ENCODE data around the gene DPP8. TPM values are rescaled to one million over a fixed set of nuclear protein-coding genes. Genes with fewer than 3 reads are reported as not detected.

Gene DPP8
- total and polyA plus RNA-seq, 4 donors: 5.5 to 22.7 (median 17.5) TPM

GRCh38 chr15:65524226-65524625 lies 6.7 kb upstream of the DPP8 start:
- Histone ChIP-seq H3K4me3 (ENCODE audit: low read depth in 1 of 3, low read length in 3 of 3) (no peak overlapping the region), H3K36me3 (ENCODE audit: control insufficient read depth in 4 of 4, insufficient read depth in 3 of 4, low read depth in 1 of 4, low read length in 3 of 4) (no peaks in the 10 kb centered on the region), H3K27ac (ENCODE audit: low read depth in 1 of 2, low read length in 2 of 2) (no peak overlapping the region), H3K27me3 (ENCODE audit: control insufficient read depth in 4 of 4, insufficient read depth in 4 of 4, low read length in 3 of 4) (no peaks in the 10 kb centered on the region), H3K9ac (ENCODE audit: low read depth in 1 of 2, low read length in 2 of 2) (no peak overlapping the region), H3K9me3 (ENCODE audit: control insufficient read depth in 4 of 4, low read length in 3 of 4) (no peaks in the 10 kb centered on the region), H3K4me1 (ENCODE audit: control insufficient read depth in 4 of 4, insufficient read depth in 4 of 4, low read length in 3 of 4) (no peaks in the 10 kb centered on the region)
- 76% methylated on average over 5 of the region's 10 CpGs for WGBS
- TF ChIP-seq MAX (IDR thresholded peaks at IDR 0.05) (no peak), ATF3 (IDR thresholded peaks at IDR 0.05) (no peak), YY1 (IDR thresholded peaks at IDR 0.05) (no peak), FOXA2 (IDR thresholded peaks at IDR 0.05) (no peak), FOXA1 (IDR thresholded peaks at IDR 0.05) (no peak), RAD21 (IDR thresholded peaks at IDR 0.05) (no peak), TAF1 (conservative IDR thresholded peaks at IDR 0.05) (no peak), REST (IDR thresholded peaks at IDR 0.05) (no peak), NR2F2 (IDR thresholded peaks at IDR 0.05) (no peak), CTCF (IDR thresholded peaks at IDR 0.05; ENCODE audit: low read depth, low read length, missing input control) (no peak), EGR1 (IDR thresholded peaks at IDR 0.05; ENCODE audit: low read depth in 2 of 2) (no peak), SP1 (IDR thresholded peaks at IDR 0.05) (no peak), HNF4A (conservative IDR thresholded peaks at IDR 0.05) (no peak), RXRA (IDR thresholded peaks at IDR 0.05) (no peak)
- DNase-seq (ENCODE audit: low spot score): no peak

GRCh38 chr15:65521350-65521749 lies 3.9 kb upstream of the DPP8 start:
- Histone ChIP-seq H3K9me3 (ENCODE audit: control insufficient read depth in 4 of 4, low read length in 3 of 4) (no peaks in the 10 kb centered on the region), H3K4me1 (ENCODE audit: control insufficient read depth in 4 of 4, insufficient read depth in 4 of 4, low read length in 3 of 4) (peaks cover 2 to 7% (median 5%) of the 10 kb centered on the region in 4 donors), H3K27ac (ENCODE audit: low read depth in 1 of 2, low read length in 2 of 2) (no peak overlapping the region), H3K4me3 (ENCODE audit: low read depth in 1 of 3, low read length in 3 of 3) (no peak overlapping the region), H3K36me3 (ENCODE audit: control insufficient read depth in 4 of 4, insufficient read depth in 3 of 4, low read depth in 1 of 4, low read length in 3 of 4) (no peaks in the 10 kb centered on the region), H3K9ac (ENCODE audit: low read depth in 1 of 2, low read length in 2 of 2) (no peak overlapping the region), H3K27me3 (ENCODE audit: control insufficient read depth in 4 of 4, insufficient read depth in 4 of 4, low read length in 3 of 4) (no peaks in the 10 kb centered on the region)
- no peak for DNase-seq (ENCODE audit: low spot score)
- TF ChIP-seq RXRA (IDR thresholded peaks at IDR 0.05) (no peak), GABPA (IDR thresholded peaks at IDR 0.05 in 1 of 2, conservative IDR thresholded peaks at IDR 0.05 in 1 of 2) (no peak), FOXA1 (IDR thresholded peaks at IDR 0.05) (no peak), JUND (IDR thresholded peaks at IDR 0.05) (no peak), CTCF (IDR thresholded peaks at IDR 0.05; ENCODE audit: low read depth, low read length, missing input control) (no peak), REST (IDR thresholded peaks at IDR 0.05) (no peak), MAX (IDR thresholded peaks at IDR 0.05) (no peak), SP1 (IDR thresholded peaks at IDR 0.05) (no peak), NR2F2 (IDR thresholded peaks at IDR 0.05) (no peak), FOXA2 (IDR thresholded peaks at IDR 0.05) (no peak), TAF1 (conservative IDR thresholded peaks at IDR 0.05) (no peak), ZBTB33 (IDR thresholded peaks at IDR 0.05) (no peak), HNF4A (conservative IDR thresholded peaks at IDR 0.05) (no peak), EGR1 (IDR thresholded peaks at IDR 0.05; ENCODE audit: low read depth in 2 of 2) (no peak)
- 89% methylated on average over 7 of the region's 7 CpGs for WGBS

Measured in liver (tissue), 9 donors.